ENCODE measurements around the gene CALR3.
"Not testable (repeated sequence)": the region's sequence is repeated elsewhere in the genome, so short reads cannot be mapped to it uniquely, and the experiment has no call there.

CALR3 gene

DNA sequence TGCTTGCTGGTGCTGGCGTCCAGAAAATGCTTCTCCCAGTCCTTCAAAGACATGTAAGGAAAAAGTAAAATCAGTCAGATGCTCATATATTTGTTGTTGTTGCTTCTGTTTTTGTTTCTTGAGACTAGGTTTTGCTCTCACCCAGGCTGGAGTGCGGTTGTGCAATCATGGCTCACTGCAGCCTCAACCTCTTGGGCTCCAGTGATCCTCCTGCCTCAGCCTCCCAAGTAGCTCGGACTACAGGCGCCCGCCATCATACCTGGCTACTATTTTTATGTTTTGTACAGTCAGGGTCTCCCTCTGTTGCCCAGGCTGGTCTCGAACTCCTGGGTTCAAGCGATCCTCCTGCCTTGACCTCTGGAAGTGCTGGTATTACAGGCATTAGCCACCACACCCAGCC is 13.2 kb downstream of the CALR3 start:
- DNase-seq: no peak

DNA sequence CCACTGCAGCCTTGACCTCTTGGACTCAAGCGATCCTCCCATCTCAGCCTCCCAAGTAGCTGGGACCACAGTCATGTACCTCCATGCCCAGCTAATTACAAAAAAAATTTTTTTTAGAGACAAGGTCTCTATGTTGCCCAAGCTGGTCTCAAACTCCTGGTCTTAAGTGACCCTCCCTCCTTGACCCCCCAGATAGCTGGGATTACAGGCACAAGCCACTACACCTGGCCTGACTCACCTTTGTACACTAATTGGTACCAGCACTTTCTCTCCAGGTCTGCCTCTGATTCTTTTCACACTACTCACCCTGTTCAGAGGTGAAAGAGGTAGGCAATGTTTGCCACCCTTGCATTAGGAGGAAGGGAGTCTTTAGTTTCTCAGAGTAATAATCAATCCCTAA is 18.7 kb downstream of the CALR3 start:
- DNase-seq: no peak

DNA sequence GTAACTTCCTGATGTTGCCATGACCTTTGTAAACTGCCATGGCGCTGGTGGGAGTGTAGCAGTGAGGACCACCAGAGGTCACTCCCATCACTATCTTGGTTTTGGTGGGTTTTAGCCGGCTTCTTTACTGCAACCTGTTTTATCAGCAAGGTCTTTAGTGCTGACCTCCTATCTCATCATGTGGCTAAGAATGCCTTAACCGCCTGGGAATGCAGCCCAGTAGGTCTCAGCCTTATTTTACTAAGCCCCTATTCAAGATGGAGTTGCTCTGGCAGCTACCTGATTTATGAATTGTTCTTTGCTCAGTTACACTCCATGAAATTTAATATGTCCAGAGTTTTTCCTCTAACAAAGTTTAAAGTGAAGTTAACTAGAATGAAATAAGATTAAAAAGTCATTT is 19.6 kb downstream of the CALR3 start:
- no peak for DNase-seq

DNA sequence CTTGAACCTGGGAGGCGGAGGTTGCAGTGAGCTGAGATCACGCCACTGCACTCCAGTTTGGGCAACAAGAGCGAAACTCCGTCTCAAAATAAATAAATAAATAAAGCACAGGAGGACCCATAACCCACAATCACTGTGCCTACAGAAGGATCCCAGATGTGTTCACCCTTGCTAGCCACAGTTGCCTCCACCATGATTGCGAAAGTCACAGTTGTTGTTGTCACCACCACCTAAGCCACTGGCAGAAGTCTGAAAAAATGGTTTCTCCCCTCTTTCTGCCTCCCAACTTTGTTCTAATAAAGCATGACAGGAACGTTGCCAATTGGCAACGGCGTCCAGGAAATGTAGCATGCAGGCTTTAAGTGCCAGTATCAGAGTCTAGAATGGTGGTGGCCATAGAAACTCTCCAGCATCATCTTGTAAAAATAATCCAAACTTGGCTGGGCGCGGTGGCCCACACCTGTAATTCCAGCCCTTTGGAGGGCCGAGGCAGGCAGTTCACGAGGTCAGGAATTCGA is 22.0 kb downstream of the CALR3 start:
- DNase-seq: no peak

DNA sequence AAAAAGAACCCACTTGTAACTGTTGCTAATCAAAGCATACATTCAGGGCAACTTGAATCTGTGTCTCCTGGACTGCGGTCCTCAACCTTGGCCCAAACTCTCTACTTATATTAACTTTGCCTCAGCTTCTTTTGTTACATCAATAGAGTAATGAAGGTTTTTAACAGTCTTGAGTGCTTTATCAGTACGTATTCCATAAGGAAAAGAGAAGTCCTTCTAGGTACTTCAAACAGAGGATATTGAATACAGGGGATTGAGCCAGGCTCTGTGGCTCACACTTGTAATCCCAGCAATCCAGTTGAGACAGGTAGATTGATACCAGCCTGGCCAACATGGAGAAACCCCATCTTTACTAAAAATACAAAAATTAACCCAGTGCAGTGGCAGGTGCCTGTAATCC is 23.0 kb downstream of the CALR3 start:
- DNase-seq: no peak

DNA sequence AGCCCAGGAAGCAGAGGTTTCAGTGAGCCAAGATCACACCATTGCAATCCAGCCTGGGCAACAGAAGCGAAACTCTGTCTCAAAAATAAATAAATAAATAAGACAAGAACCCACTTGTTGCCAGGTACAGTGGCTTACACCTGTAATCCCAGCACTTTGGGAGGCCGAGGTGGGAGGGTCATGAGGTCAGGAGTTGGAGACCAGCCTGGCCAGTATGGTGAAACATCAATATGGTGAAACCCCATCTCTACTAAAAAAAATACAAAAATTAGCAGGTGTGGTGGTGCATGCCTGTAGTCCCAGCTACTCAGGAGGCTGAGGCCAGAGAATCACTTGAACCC is 23.4 kb downstream of the CALR3 start:
- not testable (repeated sequence) for DNase-seq

DNA sequence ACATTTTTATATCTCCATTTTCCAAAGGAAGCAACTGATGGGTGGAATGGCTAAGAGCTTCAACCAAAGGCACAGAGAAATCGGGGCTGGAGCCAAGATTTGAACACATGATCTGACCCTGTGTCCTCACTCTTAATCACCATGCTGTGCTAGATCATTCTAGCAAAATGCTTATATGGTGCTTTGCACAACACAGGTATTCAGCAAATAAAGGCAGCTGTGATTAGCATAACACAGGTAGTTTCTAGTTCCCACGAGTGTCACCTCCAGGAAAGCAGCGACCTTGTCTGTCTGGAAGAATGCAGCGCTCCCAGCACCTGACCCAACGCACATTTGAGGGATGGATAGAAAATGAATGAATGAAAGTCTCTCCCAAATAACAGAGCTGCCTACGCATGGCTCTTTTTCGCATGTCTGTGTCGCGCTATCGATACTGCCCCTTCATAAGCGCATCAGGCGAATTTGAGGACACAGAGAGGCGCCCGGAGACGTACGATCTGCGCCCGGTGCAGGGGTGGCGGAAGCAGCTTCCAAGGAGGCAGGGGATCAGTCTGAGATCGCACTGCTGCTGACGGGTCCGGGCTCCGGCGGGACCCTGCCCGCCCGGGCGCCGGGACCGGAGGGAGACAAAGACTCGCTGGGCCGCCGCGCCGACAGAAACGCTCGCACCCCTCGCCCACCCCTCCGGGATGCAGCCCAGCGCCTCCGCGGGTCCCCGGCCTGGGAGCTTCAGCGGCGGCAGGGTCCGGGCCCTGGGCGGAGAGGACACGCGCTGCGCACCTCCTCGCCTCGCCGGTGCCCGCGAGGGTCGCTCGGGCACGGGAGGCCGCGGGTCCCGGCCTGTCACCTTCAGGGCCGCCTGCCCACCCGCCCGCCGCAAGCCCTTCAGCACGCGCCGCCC is 24.8 kb downstream of the CALR3 start:
- peak; percentile 30 for DNase-seq

DNA sequence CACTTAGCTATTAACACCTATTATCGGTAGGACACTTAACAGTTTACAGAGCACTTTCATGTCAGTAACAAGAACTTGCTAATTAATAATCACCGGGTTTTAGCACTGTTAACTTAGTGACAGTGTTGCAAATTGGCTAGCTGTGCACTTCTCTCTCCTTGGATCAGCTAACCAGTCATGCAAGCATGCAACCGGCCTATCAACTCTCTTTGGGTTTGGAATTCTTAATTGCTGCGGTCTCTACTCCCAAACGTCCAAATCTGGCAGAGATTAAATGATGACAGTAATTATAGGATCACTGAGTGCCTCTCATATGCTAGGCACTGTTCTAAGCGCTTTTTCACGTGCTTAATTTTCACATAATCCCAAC is 25.4 kb downstream of the CALR3 start:
- DNase-seq: no peak

DNA sequence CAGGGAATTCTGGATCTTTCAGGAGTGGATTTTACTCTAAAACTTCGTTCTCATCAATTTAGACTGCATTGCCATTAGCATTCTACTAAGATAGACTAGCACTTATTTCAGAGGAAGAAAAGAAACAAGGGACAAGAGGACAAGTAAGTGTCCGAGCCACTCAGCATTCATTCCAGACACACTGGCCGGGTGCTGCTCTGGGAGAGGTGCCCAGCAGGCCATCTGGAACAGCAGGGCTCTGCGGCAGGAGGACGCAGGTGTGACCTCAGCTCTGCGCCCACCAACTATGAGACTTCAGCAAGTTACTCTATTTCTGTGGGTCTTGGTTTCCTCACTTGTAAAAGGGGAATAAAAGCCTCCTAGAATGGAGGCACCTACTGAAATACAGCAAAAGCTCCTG is 28.4 kb downstream of the CALR3 start:
- no peak for DNase-seq

DNA sequence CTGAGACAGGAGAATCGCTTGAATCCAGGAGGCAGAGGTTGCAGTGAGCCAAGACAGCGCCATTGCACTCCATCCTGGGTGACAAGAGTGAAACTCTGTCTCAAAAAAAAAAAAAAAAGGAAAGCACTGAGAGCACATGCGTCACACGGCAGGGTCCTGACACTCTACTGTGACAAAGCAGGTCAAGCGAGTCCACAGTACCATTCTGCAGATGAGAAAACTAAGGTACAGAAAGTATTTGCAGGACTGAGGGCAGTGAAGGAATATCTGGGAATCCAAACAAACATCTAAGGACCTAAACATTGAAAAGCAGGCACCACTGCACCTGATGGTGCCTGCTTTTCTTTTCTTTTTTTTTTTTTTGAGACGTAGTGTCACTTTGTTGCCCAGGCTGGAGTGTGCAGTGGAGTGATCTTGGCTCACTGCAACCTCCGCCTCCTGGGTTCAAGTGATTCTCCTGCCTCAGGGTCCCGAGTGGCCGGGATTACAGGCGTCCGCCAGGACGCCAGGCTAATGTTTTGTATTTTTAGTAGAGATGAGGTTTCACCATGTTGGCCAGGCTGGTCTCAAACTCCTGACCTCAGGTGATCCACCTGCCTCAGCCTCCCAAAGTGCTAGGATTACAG is 29.1 kb downstream of the CALR3 start:
- DNase-seq: not testable (repeated sequence)

DNA sequence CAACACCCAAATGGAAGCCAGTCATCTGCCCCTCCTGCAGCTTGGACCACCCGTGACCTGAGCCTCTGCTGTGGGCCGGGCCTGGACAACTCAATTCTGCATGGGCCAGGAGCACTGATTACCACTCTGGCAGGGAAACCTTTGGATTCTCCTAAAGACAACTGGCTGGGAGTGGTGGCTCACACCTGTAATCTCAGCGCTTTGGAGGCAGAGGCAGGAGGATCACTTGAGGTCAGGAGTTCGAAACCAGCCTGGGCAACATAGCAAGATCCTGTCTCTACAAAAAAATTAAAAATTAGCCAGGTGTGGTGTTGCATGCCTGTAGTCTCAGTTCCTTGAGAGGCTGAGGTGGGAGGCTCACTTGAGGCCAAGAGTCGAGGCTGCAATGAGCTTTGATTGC is 30.7 kb downstream of the CALR3 start:
- DNase-seq: no peak

DNA sequence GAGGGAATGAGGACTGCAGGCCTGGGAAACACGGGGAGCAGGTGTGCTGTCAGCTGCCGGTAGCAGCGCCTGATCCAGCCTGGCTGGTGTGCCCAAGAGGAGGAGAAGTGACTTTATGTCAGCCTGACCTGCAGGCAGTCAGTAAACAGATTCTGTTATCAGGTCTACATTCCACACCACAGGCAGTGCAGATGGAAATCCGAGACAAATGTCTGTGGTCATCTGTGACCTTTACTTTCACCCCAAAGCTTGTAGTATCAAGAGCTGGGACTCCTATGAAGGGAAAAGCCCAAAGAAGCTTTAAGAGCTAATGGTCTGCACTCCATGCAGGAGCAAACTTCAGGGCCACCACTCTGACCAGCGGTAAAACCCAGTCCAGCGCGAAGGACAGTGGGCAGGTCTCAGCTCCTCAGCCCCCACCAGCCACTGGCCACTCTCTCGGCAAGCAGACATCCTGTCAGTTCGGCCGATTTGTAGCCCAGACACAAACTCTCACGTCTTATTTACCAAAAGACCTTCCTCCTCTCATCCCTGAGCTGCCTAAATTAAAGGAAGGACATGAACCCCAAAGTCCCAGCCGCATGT is 31.9 kb downstream of the CALR3 start:
- no peak for DNase-seq

DNA sequence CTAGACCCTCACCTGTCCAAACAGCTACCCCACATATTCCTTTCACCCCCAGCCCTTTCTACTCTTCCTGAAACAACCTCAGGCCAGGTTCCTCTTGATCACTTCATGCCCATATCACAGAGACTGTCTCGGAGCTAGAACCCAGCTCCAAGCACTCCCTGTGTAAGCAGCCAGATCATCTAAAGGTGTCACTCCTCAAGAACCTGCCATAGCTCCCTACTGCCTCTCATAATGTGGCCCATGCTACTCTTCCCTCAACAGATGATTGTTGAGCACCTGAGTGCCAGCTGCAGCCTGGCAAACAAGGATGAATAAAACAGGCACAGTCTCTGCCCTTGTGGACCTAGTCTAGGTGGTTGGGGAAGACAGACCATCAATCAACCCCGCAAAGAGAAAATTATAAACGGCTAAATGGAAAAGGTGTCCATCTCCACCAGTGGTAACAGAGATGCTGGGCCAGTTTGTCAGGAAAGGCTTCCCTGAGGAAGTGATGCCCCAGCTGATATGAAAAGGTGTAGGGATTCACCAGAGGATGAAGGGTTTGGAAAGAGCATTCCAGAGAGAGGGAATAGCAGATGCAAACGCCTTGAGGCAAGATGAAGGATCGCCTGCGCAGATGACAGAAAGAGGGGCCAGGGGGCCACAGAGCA is 32.5 kb downstream of the CALR3 start:
- DNase-seq: no peak

DNA sequence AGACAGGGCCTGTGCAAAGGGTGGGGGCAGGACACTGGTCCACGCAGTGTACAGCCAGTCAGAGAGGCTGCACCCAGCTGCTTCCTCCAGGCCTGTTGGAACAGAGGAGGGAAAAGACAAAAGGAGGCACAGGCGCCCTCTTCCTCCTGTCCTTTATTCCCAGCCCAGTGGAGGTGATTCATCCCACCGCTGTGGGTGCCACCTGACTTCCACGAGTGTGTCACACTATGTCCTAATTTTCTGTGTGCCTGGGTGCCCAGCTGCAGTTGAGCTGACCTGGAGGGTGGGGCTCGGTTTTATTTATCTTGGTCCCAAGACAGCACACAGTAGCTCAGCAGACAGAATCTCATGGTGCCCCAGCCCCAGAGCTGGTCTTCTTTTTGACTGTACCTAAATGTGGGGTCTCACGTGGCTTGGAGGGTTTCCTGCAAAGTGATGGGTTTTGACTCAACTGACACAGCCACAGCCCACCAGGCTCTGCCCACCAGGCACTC is 33.2 kb downstream of the CALR3 start:
- DNase-seq: no peak

DNA sequence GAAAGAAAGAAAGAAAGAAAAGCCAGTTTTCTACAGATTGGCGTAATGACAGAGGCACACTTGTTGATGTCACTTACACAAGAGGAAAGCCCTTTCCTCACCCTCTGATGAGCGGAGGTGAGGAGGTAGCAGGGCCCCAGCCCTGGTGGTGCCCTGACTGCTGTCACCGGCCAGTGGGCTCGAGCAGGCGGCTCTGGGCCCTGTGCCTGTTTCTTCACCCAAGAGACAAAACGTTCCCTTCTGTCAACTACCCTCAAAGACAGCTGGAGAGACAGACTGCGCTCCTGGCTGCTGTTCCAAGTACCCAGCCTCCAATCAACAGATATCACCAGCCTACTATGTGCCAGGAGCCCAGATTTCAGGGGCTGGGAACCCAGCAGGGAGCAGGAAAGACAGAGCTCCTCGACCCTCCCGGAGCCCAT is 34.3 kb downstream of the CALR3 start:
- DNase-seq: no peak

DNA sequence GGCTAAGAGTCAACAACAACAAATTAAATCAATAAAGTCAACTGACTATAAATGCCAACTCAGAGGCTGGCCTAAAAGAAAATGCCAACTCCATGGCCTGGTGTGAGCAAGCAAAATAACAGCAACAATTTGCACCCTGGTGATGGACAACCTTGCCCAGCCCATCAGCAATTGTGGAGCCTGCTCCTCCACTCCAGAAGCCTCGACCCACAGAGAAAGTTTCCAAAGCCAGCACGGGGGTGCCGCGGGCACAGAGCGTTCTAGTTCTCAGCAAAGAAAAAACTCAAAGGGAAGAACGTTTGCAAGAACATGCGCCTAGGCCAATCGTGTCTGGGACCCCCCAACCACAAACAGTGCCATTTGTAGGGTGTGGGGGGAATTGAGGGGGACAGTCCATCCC is 35.5 kb downstream of the CALR3 start:
- DNase-seq: no peak

DNA sequence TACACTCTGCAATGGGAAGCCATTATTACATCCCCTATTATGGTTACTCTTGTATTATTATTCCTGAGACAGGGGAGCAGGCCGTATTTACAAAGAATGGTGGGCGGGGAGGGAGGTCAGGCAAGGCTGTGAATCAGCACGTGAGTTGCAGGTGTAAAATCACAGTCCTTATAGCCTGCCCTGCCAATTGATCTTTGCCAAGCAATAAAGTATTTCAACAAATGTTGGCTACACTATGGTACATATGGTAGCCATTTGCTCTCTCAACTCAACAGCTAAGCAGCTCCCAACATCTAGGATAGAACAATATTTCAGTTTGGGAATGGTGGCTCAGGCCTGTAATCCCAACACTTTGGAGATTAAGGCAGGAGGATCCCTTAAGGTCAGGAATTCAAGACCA is 36.3 kb downstream of the CALR3 start:
- no peak for DNase-seq

DNA sequence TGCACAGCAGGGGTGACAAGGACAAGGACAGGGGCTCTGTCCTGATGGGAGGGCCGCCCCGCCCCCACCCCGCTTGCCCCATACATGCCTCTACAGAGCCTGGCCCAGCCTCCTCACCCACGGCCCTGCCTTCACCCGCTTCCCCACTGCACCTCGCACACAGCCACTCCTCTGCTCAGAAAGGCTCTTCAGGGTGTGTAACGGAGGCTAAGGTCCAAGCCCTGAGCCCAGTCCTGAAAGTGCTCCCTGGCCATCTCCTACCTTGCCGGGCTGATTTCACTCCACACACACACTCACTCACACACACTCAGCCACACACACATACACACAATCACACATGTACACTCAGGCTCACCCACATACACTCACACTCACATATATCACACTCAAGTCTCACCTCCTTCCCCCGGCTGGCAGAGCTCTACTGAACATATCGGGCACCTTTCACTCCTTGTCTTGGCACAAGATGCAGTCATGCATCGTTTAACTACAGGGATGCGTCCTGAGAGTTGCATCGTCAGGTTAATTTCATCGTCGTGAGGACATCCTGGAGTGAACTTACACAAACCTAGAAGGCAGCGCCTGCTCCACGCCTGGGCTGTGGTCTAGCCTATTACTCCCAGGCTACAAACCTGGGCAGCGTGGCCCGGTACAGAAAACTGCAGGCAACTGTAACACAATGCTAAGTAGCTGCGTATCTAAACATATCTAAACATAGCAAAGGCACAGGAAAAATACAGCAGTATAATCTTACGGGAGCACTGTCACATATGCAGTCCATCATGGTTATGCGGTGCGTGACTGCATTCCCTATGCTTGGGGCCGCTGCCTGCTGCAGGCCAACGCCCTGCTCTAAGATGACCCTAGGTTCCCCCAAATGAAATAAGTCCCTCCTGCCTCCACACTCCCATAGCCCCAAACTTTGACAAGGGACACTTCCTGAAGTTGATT is 37.3 kb downstream of the CALR3 start:
- DNase-seq: no peak

DNA sequence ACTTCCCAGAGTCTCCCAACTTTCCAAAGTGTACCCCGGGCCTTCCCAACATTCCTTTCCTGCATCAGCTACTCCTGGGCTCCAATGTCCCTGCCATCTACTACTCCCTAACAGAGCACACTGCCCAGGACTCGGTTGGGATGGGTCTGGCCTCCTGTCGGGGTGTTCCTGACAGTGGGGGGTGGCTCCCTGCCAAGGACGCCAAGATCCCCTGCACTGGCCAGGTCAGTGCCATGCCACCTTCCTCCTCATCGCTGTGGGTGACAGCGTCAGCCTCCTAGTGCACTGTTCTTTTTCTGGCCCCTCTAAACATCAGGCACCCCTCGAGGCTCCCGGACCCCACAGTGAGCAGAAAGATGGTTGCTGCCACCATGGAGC is 38.0 kb downstream of the CALR3 start:
- no peak for DNase-seq

DNA sequence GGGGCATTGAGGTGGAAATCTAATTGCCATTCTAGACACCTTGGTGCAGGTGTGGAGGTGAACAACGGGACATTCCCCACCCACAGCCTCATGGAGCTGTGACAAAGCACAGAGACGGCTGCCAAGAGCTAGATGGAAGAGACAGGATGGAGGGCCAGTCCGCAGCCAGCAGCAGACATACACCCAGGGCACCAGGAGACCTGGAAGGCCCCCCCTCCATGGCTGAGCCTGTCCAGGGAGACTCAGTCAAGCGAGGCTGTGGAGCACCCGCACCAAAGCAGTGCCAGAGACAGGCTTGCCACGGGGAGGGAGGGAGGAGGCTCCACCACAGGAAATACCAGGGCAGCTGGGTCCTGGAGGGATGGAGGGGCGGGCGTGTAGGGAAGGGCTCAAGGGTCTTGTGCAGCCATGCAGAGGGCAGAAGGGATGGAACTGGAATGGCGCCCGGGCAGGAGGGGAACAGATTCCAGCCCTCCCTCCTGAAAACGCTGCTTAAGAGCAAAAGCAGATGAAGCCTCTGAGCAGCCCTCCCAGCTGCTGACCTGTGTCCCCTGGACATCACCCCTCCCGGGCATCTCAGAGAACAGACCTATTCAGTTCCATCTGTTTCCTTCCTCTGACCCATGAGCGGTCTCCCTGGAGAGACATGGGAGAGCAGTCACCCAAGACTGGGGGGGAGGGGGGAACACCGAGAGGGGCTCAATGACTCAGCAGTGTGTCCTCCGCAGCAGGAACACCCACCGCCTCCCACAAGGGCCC is 38.6 kb downstream of the CALR3 start:
- DNase-seq: peak; percentile 14

DNA sequence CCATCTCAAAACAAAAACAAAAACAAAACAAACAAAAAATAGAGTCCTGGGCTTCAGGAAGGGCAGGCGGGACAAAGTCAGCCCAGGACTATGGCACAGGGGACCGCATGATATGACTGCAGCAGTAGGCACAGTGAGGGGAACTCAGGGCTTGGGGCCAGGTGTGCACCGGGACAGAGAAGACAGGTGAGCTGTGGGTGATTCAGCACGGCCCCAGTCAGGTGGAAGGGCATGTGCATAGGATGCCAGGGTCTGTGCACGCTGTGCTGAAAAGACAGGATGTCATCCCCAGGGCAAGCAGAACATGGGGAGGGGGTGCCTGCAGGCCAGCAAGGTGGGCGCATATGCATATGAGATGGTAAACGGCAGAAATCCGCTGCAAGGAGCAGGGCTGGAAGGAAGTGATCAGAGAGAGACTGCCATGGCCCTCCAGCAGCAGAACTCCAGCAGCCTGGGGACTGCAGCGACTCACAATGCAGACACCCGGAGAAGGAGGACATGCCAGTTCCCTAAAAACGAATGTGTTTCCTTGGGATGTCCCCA is 39.2 kb downstream of the CALR3 start:
- DNase-seq: no peak

Data from activated naive CD4-positive, alpha-beta T cell treated with Interleukin-2 at 50 U/mL for 16 hours (primary cell).